Transverse colon (tissue), 4 donors: ENCODE data around the gene KMT2E.

Experiments used
- POLR2A ChIP-seq: fragments of 450-650 bp; IDR thresholded peaks from one replicate; pipeline ENCODE4 v1.6.1; 2016; ENCODE audit warnings: antibody characterized with exemption, mild to moderate bottlenecking, moderate library complexity
- POLR2AphosphoS5 ChIP-seq, 3 donors: sonication (generic); formaldehyde crosslinking; IDR thresholded peaks; one replicate each; pipeline ENCODE4 v1.6.1; 2016; ENCODE audit warnings: antibody characterized with exemption in 3 of 3
- TF ChIP-seq, protein P1 (sequence below), 5 experiments: fragments of 200-600 bp in 3 of 5; fragments of 450-650 bp in 2 of 5; sonication (generic) in 3 of 5; IDR thresholded peaks; 1 replicate in 2 of 5; 2 replicates in 3 of 5; pipeline ENCODE4 v1.5.1; 2016 to 2017; ENCODE audit warnings: antibody characterized with exemption in 5 of 5, inconsistent platforms in 3 of 5, mild to moderate bottlenecking in 2 of 5, moderate library complexity in 1 of 5

DNA sequence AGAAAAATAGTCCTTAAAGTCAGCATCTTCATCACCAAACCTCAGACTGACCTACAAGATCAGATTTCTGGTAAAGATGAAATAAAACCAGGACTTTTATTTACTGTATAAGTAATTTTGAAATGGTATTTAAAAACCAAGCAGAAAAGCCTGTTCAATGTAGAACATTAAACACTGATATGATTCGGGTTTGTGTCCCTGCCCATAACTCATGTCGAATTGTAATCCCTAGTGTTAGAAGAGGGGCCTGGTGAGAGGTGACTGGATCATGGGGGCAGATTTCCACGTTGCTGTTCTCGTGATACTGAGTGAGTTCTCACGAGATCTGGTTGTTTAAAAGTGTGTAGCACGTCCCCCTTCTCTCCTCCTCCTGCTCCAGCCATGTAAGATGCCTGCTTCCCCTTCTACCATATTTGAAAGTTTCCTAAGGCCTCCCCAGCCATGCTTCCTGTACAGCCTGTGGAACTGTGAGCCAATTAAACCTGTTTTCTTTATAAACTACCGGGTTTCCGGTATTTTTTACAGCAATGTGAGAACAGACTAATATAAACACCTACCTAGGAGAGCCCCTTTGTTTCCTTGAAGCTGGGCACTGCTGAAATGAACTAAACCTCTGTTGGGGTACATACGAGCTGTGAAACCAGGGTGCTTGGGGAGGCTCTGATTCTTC, 120.1 kb downstream of the KMT2E start:
- TF ChIP-seq, protein P1, sequence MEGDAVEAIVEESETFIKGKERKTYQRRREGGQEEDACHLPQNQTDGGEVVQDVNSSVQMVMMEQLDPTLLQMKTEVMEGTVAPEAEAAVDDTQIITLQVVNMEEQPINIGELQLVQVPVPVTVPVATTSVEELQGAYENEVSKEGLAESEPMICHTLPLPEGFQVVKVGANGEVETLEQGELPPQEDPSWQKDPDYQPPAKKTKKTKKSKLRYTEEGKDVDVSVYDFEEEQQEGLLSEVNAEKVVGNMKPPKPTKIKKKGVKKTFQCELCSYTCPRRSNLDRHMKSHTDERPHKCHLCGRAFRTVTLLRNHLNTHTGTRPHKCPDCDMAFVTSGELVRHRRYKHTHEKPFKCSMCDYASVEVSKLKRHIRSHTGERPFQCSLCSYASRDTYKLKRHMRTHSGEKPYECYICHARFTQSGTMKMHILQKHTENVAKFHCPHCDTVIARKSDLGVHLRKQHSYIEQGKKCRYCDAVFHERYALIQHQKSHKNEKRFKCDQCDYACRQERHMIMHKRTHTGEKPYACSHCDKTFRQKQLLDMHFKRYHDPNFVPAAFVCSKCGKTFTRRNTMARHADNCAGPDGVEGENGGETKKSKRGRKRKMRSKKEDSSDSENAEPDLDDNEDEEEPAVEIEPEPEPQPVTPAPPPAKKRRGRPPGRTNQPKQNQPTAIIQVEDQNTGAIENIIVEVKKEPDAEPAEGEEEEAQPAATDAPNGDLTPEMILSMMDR (IDR thresholded peaks at IDR 0.05): no peak
- no peak for TF ChIP-seq POLR2A
- no peak for TF ChIP-seq POLR2AphosphoS5 (IDR thresholded peaks at IDR 0.05)
